Progenitor cell of endocrine pancreas (in vitro differentiated cells): ENCODE results near the gene TBL1X. TPM values are rescaled to one million over a fixed set of nuclear protein-coding genes. Genes with fewer than 3 reads are reported as not detected.

Experiments used
- DNase-seq: peaks from one replicate; pipeline ENCODE4 v3.0.0; 2021; ENCODE audit warnings: low spot score; ENCODE audit not compliant: unreplicated experiment
- H3K27ac Mint-ChIP-seq: 2 replicates; pipeline ENCODE4 v1.8.0; 2021; ENCODE audit warnings: mild to moderate bottlenecking, moderate library complexity, mixed read lengths
- H3K27me3 Mint-ChIP-seq: 2 replicates; pipeline ENCODE4 v1.8.0; 2021; ENCODE audit warnings: mixed read lengths
- H3K36me3 Mint-ChIP-seq: 2 replicates; pipeline ENCODE4 v1.8.0; 2022; ENCODE audit warnings: mixed read lengths; ENCODE audit not compliant: insufficient read depth
- H3K4me1 Mint-ChIP-seq: 2 replicates; pipeline ENCODE4 v1.8.0; 2021; ENCODE audit warnings: low read depth, mixed read lengths
- H3K4me3 Mint-ChIP-seq: 2 replicates; pipeline ENCODE4 v1.8.0; 2021; ENCODE audit warnings: low read depth, mild to moderate bottlenecking, moderate library complexity, mixed read lengths
- H3K9me3 Mint-ChIP-seq: 2 replicates; pipeline ENCODE4 v1.8.0; 2021; ENCODE audit warnings: low read depth, mixed read lengths
- total RNA-seq: library from RNA; stranded (reverse); gene quantifications from 2 replicates; pipeline ENCODE4 v1.2.1, GENCODE V29; 2021
- TF ChIP-seq, protein P1 (sequence below): fragments of 200-600 bp; sonication (generic); IDR thresholded peaks from one replicate; pipeline ENCODE4 v1.5.0; 2021; ENCODE audit warnings: antibody characterized with exemption, mild to moderate bottlenecking; ENCODE audit not compliant: unreplicated experiment

The TBL1X gene
- total RNA-seq, 1 donor from 2014 or later, result 42.7 TPM

DNA sequence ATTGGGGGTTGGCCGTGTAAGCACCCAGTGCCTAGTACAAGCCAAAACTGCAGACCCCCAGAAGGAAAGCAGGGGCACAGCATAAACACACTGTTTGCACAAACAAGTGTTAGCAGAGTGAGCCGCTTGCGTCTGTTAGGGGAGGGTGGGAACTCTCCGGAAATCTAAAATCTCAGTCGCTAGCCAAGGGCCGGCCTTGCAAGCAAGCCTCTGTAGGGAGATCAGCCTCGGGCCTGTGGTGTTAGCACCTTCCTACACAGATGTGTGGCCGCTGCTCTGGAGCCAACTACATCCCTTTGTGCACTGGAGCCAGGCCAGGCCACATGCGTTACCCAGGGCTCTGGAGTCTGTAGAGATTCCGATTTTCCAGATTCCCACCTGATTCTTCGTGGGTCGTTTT is 233.7 kb downstream of the TBL1X start:
- TF ChIP-seq, protein P1, sequence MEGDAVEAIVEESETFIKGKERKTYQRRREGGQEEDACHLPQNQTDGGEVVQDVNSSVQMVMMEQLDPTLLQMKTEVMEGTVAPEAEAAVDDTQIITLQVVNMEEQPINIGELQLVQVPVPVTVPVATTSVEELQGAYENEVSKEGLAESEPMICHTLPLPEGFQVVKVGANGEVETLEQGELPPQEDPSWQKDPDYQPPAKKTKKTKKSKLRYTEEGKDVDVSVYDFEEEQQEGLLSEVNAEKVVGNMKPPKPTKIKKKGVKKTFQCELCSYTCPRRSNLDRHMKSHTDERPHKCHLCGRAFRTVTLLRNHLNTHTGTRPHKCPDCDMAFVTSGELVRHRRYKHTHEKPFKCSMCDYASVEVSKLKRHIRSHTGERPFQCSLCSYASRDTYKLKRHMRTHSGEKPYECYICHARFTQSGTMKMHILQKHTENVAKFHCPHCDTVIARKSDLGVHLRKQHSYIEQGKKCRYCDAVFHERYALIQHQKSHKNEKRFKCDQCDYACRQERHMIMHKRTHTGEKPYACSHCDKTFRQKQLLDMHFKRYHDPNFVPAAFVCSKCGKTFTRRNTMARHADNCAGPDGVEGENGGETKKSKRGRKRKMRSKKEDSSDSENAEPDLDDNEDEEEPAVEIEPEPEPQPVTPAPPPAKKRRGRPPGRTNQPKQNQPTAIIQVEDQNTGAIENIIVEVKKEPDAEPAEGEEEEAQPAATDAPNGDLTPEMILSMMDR, result no peak
- H3K4me1 Mint-ChIP-seq, result no peaks in the 10 kb centered on the region
- H3K36me3 Mint-ChIP-seq, result peaks cover 29% of the 10 kb centered on the region
- no peak overlapping the region for H3K27ac Mint-ChIP-seq
- no peak for DNase-seq
- peaks cover 13% of the 10 kb centered on the region for H3K9me3 Mint-ChIP-seq
- no peaks in the 10 kb centered on the region for H3K27me3 Mint-ChIP-seq
- H3K4me3 Mint-ChIP-seq, result no peak overlapping the region

DNA sequence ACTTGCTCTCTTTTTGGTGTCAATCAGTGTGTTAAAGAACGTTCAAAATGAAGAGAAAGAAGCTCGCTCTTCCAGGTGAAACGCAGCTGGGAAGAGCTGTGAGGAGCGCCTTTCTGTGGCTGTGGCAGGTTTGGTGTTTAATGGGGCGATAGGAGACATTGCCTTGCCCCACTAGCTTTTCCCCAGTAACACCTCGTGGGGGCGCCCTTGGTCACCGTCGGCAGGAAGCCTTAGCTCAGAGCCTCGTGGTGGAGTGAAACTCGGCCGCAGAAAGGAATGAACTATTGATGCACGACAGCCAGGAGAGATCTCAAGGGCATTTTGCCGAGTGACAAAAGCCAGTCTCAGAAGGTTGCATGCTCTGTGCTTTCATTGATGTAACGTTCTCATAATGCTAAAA is 235.7 kb downstream of the TBL1X start:
- H3K36me3 Mint-ChIP-seq, result peaks cover 39% of the 10 kb centered on the region
- peaks cover 16% of the 10 kb centered on the region for H3K9me3 Mint-ChIP-seq
- TF ChIP-seq, protein P1, result no peak
- no peak for DNase-seq
- no peak overlapping the region for H3K27ac Mint-ChIP-seq
- no peaks in the 10 kb centered on the region for H3K4me1 Mint-ChIP-seq
- H3K4me3 Mint-ChIP-seq, result no peak overlapping the region
- no peaks in the 10 kb centered on the region for H3K27me3 Mint-ChIP-seq

GRCh38 chrX:9701790-9702189 is 236.9 kb downstream of the TBL1X start:
- Mint-ChIP-seq H3K9me3 (peaks cover 19% of the 10 kb centered on the region), H3K4me1 (no peaks in the 10 kb centered on the region), H3K27me3 (no peaks in the 10 kb centered on the region), H3K27ac (no peak overlapping the region), H3K4me3 (no peak overlapping the region), H3K36me3 (peaks cover 41% of the 10 kb centered on the region)
- DNase-seq, result no peak
- TF ChIP-seq, protein P1, result no peak

DNA sequence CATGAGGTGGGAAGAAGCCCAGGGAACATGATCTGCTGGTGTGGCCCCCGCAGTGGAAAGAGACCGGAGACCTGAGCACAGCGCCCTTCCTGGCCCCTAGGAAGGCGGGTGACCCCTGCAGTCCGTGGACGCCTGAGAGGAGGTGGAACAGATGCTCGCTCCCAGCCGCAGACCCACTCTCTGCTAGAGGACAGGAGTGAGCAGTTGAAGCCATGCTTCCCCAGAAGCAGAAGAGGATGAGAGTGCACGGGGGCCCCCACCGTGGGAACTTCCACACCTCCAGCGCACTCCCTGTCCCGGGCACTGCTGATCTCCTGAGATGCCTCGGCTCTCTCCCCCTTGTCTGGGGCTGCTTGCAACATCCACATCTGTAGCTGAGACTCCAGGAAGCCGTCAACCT is 238.5 kb downstream of the TBL1X start:
- H3K36me3 Mint-ChIP-seq, result peaks cover 42% of the 10 kb centered on the region
- H3K9me3 Mint-ChIP-seq, result peaks cover 21% of the 10 kb centered on the region
- H3K27ac Mint-ChIP-seq, result no peak overlapping the region
- no peaks in the 10 kb centered on the region for H3K4me1 Mint-ChIP-seq
- TF ChIP-seq, protein P1, result no peak
- no peak for DNase-seq
- no peak overlapping the region for H3K4me3 Mint-ChIP-seq
- no peaks in the 10 kb centered on the region for H3K27me3 Mint-ChIP-seq

DNA sequence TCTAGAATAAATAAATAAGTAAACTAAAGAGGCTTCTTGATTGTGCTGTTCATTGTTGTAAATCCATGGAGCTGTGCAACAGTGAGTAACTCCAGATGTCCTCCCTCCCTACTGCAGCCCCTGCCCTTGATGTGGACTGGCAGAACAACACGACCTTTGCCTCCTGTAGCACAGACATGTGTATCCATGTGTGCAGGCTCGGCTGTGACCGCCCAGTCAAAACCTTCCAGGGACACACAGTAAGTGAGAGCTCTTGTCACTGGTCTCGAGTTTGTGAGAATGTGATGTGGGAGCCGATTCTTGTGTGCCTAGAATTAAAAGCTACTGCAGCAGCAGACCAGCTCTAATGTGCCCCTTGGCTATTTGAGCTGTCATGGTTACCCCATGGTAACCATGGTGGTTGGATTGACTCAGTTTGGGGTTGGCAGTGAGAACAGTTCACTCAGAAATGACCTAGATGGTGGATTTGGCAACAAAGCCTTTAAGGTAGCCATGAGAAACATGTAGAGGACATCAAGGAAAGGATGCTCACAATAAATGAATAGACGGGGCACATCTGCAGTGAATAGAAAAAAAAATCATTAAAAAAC is 240.1 kb downstream of the TBL1X start:
- TF ChIP-seq, protein P1, result no peak
- H3K4me3 Mint-ChIP-seq, result no peak overlapping the region
- no peak for DNase-seq
- peaks cover 18% of the 10 kb centered on the region for H3K9me3 Mint-ChIP-seq
- no peak overlapping the region for H3K27ac Mint-ChIP-seq
- peaks cover 3% of the 10 kb centered on the region for H3K4me1 Mint-ChIP-seq
- no peaks in the 10 kb centered on the region for H3K27me3 Mint-ChIP-seq
- peaks cover 37% of the 10 kb centered on the region for H3K36me3 Mint-ChIP-seq
